GM19239 (cell line): ENCODE results near the gene MSMB.
"Not testable (repeated sequence)": the region's sequence is repeated elsewhere in the genome, so short reads cannot be mapped to it uniquely, and the experiment has no call there.

Experiments
- DNase-seq: peaks from one replicate; pipeline ENCODE4 v3.0.0; 2011; ENCODE audit warnings: low spot score; ENCODE audit not compliant: insufficient read length
- FAIRE-seq: peaks from 2 replicates; lab custom pipeline; 2011; peaks lifted over from hg19 to GRCh38; lab: Jason Lieb, UNC

The MSMB gene, protein sequence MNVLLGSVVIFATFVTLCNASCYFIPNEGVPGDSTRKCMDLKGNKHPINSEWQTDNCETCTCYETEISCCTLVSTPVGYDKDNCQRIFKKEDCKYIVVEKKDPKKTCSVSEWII

GRCh38 chr10:46046261-46046660 is at the start of gene MSMB:
MSMB (minus strand) TSS chr10:46046269; CDS start chr10:46046237, 32 bp downstream.
- no peak for FAIRE-seq

GRCh38 chr10:46094931-46095750 is 49.1 kb upstream of the MSMB start:
- FAIRE-seq, result no peak
- no peak for DNase-seq

More at GRCh38 chr10:46046261-46046660, at the start of gene MSMB:
- no peak for DNase-seq

DNA sequence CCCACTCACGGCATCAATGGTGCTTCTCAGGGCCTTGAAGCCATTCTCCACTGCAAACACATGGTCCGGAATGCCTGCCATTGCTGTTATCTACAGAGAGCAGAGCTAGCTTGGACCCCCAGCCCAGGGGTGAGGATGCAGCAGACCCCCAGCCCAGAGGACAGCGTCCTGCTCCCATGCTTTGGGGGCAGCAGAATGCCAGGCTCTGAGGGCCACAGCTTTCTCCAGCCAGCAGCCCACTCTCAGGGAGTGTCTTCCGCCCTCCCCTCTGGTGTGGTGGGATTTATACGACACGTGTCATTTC is 48.1 kb upstream of the MSMB start:
- no peak for DNase-seq
- no peak for FAIRE-seq

- not testable (repeated sequence) for DNase-seq, FAIRE-seq
Observed at GRCh38 chr10:46093316-46094196, 47.5 kb upstream of the MSMB start.

GRCh38 chr10:46092524-46093081 is 46.5 kb upstream of the MSMB start:
- DNase-seq (no peak), FAIRE-seq (no peak)

DNA sequence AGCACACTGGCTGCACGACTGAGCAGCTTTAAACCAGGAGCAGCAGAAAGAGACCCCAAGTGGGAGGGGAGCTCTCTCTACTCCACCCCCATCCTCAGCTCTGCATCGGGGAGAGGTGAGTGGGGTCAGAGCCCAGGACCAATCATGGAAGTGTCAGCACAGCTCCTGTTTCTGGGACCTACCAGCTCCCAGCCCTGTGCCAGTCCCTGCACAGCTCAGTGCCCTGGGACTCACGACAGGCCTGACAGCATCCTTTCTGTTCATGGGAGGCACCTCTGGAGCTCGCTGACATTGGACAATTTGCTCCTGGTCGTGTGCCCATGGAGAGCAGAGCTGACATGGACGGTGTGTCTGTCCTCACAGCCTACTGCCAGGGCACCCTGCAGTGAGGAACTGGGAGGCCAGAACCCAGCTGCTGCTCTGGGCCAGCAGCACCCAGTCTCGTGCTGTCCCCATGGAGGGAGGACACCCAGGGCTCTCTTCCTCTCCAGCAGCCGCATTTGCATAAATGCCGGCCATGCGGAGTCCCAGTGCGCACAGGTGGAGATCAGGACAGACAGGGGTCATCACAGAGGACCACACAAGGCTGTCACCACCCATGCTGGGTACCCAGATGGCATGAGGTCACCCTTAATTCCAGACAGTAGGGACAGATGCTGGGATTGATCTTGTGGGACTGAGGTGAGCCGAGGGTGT is 45.9 kb upstream of the MSMB start:
- FAIRE-seq, result no peak
- DNase-seq, result no peak

DNA sequence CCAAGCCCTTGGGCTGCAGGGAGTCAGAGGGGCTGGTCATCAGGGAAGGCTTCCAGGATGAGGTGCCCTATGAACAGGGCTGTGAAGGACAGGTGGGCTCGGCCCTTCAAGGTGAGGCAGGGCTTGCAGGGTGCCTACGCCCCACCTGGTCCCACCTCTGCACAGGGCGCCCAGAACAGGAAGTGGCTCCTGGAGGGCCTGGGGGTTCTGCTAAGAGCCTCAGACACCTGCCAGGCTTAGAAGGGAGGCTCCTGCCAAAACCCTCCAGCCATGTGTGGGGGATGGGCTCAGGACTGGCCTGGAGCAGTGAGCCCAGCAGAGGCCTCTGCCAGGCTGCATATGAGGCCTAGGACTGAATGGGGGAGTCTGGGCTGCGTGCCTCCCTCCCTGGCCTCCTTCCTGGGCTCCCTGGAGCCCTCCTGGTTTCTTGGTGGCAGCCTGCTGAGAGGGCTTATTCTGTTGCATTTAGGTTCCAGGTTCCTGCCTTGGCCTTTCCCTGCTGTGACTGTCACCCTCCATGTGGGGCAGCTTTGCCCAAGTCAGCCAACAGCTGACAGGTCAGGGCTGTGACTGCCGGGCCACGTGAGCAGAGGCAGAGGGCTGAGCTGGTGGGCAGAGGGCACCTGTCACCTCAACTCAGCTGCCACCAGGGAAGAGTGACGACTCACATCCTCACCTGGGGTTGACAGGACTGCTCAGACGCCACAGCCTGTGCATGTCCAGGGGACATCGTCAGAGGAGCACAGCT is 45.2 kb upstream of the MSMB start:
- no peak for DNase-seq

GRCh38 chr10:46090258-46090812 is 44.3 kb upstream of the MSMB start:
- DNase-seq (no peak), FAIRE-seq (no peak)

More for the DNA sequence above, 45.2 kb upstream of the MSMB start:
- no peak for FAIRE-seq

DNA sequence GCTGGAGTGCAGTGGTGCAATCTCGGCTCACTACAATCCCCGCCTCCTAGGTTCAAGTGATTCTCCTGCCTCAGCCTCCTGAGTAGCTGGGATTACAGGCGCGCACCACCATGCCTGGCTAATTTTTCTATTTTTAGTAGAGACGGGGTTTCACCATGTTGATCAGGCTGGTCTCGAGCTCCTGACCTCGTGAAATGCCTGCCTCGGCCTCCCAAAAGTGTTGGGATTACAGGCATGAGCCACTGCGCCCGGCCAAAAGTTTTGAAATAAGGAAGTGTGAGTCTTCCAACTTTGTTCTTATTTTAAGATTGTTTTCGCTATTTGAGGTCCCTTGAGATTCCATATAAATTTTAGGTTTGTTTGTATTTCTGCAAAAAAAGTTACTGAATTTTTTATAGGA is 41.3 kb upstream of the MSMB start:
- not testable (repeated sequence) for DNase-seq, FAIRE-seq

GRCh38 chr10:46084321-46085165 is 38.5 kb upstream of the MSMB start:
- no peak for FAIRE-seq
- no peak for DNase-seq

GRCh38 chr10:46080886-46081285 is 34.8 kb upstream of the MSMB start:
- no peak for FAIRE-seq
- no peak for DNase-seq

DNA sequence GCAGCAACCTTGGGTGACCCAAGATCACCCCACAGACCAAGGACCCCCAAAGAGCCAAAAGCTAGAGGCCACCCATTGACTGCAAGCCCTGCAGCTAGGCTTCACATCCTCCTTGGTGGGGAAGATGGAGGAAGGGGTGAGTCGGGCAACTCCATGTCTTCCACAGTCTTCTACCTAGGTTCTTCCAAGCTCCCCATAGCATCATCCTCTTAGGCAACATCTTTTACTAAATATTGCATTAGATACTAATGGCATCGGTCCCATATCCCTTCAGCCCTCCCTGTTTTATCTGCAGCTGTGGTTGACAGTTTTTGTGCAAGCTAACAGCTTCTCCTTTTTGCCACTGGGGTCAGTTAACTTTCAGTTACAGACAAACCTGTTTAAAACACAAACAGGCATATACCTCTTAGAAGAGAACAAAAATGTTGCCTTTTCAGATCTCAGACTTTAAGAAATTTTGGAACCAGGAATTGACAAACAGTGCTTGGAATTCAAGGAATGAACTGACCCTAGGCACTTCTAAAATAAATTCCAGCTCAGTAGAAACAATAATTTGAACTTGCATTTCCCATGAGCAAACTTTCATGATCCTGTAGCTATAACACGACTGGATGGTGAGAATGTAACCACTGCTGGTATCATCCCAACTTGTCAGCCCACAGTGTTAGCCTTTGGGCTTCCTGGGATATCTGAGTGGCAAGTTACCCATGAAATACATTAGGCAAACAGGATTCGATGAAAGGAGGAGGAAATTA is 33.9 kb upstream of the MSMB start:
- DNase-seq, result no peak
- FAIRE-seq, result no peak

DNA sequence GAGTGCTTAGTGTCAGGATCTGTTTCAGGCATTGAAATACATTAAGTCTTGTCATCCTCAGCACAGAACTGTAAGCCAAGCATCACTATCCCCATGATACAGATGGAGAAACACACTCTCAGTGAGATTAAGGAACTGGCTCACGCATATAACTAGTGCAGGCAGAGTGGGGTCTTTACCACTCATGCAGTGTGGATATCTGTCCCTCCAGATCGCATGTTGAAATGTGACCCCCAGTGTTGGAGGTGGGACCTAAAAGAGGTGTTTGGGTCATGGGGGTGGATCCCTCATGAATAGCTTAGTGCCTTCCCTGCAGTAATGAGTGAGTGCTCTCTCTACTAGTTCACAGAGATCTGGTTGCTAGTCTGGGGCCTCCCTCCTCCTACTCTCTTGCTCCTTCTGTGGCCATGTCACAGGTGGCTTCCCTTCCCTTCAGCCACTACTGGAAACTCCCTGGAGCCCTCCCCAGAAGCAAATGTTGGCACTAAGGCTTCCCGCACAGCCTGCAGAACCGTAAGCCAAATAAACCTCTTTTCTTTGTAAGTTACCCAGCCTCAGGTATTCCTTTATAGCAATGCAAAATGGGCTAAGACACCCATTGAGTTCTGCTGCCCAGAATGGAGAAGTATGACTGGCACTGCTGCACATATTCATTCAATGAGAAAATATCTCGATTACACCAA is 31.8 kb upstream of the MSMB start:
- DNase-seq, result no peak
- FAIRE-seq, result no peak

DNA sequence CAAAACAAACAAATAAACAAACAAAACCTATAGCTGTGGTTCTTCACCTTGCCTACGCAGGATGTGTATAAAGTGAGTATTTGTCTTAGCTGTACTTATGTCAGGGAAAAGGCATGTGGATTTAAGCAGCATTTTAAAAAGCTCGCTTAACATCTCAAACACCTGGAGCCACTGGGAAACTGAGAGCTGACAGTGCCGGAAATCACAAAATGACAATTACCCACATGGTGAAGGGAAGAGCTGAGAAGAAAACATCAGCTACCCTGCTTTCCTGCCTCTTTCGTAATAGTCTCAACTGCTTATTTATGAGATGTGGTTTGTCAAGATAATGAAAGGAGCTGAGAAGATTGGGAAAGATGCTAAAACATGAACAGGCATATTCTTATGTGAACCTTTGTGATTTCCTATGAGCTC is 31.1 kb upstream of the MSMB start:
- FAIRE-seq (no peak), DNase-seq (no peak)

DNA sequence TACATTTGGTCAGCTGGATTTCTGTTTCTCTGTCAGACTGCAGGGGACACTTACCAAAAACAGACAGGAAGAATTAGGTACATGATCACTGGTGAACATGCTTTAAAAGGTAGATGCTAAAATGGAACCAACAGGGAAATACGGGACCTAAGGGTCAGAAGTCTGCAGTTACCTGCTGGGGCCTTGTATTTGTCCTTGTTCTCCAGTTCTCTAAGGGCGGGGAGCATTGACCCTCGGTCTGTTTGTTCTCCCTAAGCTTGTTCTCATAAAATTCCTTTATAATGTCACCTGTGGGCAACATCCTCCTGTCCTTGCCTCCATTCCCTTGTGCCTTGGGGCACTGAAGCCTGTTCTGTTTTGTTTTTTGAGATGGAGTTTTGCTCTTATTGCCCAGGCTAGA is 29.8 kb upstream of the MSMB start:
- DNase-seq (no peak), FAIRE-seq (no peak)

DNA sequence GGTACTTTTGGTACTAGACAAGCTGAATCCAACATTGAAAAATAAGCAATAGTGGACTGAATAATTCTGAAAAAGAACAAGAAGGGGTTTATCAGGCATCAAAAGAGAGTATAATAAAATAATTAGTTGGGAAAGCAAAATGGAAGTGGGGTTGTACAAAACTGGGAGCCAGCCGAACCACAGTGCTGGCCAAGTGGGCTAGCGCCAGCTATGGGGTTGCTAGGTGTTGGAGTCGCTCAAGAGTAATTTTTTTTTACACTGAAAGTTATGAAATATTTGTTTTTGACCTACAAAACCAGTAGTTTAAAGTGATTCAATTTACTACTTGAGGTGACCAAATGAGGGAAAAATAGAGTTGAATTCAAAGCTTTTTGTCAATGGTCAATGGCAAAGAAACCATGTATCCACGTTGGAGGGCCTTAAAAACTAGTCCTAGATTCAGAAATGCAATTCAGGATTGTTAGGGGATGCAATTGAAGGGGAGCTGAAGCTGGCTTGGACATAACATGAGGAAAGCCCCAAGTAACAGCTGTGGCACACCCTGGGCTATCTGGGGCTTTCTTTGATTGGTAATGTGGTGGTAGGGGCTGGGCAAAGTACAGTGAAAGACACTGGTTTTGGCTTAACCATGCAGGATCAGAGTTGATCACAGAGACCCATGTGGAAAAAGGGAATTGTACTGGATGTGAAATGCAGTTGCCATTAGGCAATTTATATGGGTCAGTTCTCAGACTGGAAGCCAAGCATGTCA is 28.3 kb upstream of the MSMB start:
- no peak for DNase-seq
- no peak for FAIRE-seq
